HepG2 (cell line): ENCODE data around the gene CLASP2. TPM values are rescaled to one million over a fixed set of nuclear protein-coding genes. Genes with fewer than 3 reads are reported as not detected.

Experiments used
- ATAC-seq: fragments of 200-7000 bp; cut with Tn5 transposase; 3 replicates; pipeline ENCODE4 v1.9.1; 2020; ENCODE audit warnings: mild to moderate bottlenecking, moderate library complexity
- BruUV-seq: library from RNA; stranded (reverse); fragments of 400-500 nt; replicated peaks from 2 replicates; lab custom pipeline; 2021; lab: Mats Ljungman, UMichigan
- CTCF ChIA-PET: fragments of 300-600 bp; formaldehyde crosslinking; extraction: SDS; loops from one replicate; lab custom pipeline; 2021; ENCODE audit warnings: low total read pairs, inconsistent platforms, low intra/inter-chr PET ratio; lab: Yijun Ruan, JAX
- POLR2A ChIA-PET: fragments of 350-600 bp; sonication (Branson Sonifier 250); formaldehyde crosslinking; loops from one replicate; lab custom pipeline; 2020; ENCODE audit warnings: antibody characterized with exemption, inconsistent platforms; lab: Yijun Ruan, JAX
- DNase-seq: peaks from one replicate; pipeline ENCODE4 v3.0.0-alpha.2; 2015; ENCODE audit warnings: low spot score
- FAIRE-seq: peaks from 3 replicates; lab custom pipeline; 2011; peaks lifted over from hg19 to GRCh38; lab: Jason Lieb, UNC
- H2AFZ ChIP-seq: one replicate; pipeline ENCODE4 v1.6.1; 2011; ENCODE audit warnings: low read length, inconsistent platforms
- H3K27ac ChIP-seq: fragments of 300-600 bp; 3 replicates; pipeline ENCODE4 v1.8.0; 2011; ENCODE audit warnings: mixed run types, mild to moderate bottlenecking, mixed read lengths, low read length, inconsistent platforms; ENCODE audit not compliant: insufficient read depth; ENCODE audit errors: extremely low read length
- H3K27me3 ChIP-seq, 2 experiments: fragments of 200-600 bp in 1 of 2; 2 replicates in 1 of 2; 3 replicates in 1 of 2; pipeline versions ENCODE4 v1.6.0 to v1.8.0; 2011; ENCODE audit warnings: low read length in 2 of 2, mild to moderate bottlenecking in 2 of 2, moderate library complexity in 2 of 2, inconsistent platforms in 1 of 2; ENCODE audit not compliant: insufficient read depth in 2 of 2, control insufficient read depth in 1 of 2
- H3K36me3 ChIP-seq, 2 experiments: fragments of 200-600 bp in 1 of 2; replicated peaks in 1 of 2; 2 replicates in 1 of 2; 3 replicates in 1 of 2; pipeline versions ENCODE4 v1.5.1 to v1.8.0; 2011; ENCODE audit warnings: low read length in 2 of 2, inconsistent platforms in 1 of 2; ENCODE audit not compliant: insufficient read depth in 2 of 2, control insufficient read depth in 1 of 2
- H3K4me1 ChIP-seq: 2 replicates; pipeline ENCODE4 v1.5.1; 2012; ENCODE audit warnings: low read length, inconsistent platforms; ENCODE audit not compliant: insufficient read depth
- H3K4me2 ChIP-seq: 2 replicates; pipeline ENCODE4 v1.6.0; 2011; ENCODE audit warnings: low read depth, low read length, inconsistent platforms
- H3K4me3 ChIP-seq, 3 experiments: fragments of 200-600 bp in 1 of 3; sonication (generic), shearing (Covaris generic) in 1 of 3; replicated peaks in 1 of 3; 2 replicates each; pipeline ENCODE4 v1.5.1; 2011 to 2016; ENCODE audit warnings: low read length in 3 of 3, inconsistent platforms in 2 of 3, low read depth in 2 of 3, mild to moderate bottlenecking in 2 of 3, control low read depth in 1 of 3, mixed read lengths in 1 of 3; ENCODE audit not compliant: insufficient read depth in 1 of 3
- H3K79me2 ChIP-seq: one replicate; pipeline ENCODE4 v1.6.1; 2011; ENCODE audit warnings: low read length, inconsistent platforms; ENCODE audit not compliant: insufficient read depth
- H3K9ac ChIP-seq: 2 replicates; pipeline ENCODE4 v1.6.0; 2011; ENCODE audit warnings: mild to moderate bottlenecking, low read depth, low read length, inconsistent platforms; ENCODE audit not compliant: insufficient read depth
- H3K9me3 ChIP-seq: 2 replicates; pipeline ENCODE4 v1.5.1; 2012; ENCODE audit warnings: mild to moderate bottlenecking, low read length
- H4K20me1 ChIP-seq: 2 replicates; pipeline ENCODE4 v1.6.0; 2011; ENCODE audit warnings: inconsistent platforms, mild to moderate bottlenecking, low read length, moderate library complexity; ENCODE audit not compliant: insufficient read depth
- EP300 ChIP-seq, 3 experiments: sonication (generic) in 1 of 3; formaldehyde crosslinking in 1 of 3; IDR thresholded peaks; 2 replicates each; pipeline versions ENCODE4 v1.5.1 to v1.6.1; 2011 to 2020; ENCODE audit warnings: low read depth in 2 of 3, low read length in 2 of 3, borderline replicate concordance in 1 of 3, improper control_type of control experiment in 1 of 3, mild to moderate bottlenecking in 1 of 3, missing genetic modification reagents in 1 of 3, moderate library complexity in 1 of 3
- IRF2 ChIP-seq: IDR thresholded peaks from 2 replicates; pipeline ENCODE4 v1.6.1; 2018; ENCODE audit warnings: missing genetic modification reagents, missing compliant biosample characterization
- RFX3 ChIP-seq: IDR thresholded peaks from 2 replicates; pipeline ENCODE4 v1.6.1; 2016; ENCODE audit warnings: missing biosample characterization, missing genetic modification reagents
- WIZ ChIP-seq: sonication (generic); formaldehyde crosslinking; IDR thresholded peaks from 2 replicates; pipeline ENCODE4 v1.5.1; 2020; ENCODE audit warnings: mild to moderate bottlenecking, missing genetic modification reagents
- ZNF180 ChIP-seq: sonication (generic); formaldehyde crosslinking; IDR thresholded peaks from 2 replicates; pipeline ENCODE4 v1.4.0; 2020; ENCODE audit warnings: low read depth, missing genetic modification reagents, borderline replicate concordance
- ZNF484 ChIP-seq: sonication (generic); formaldehyde crosslinking; IDR thresholded peaks from 2 replicates; pipeline ENCODE4 v1.5.1; 2020; ENCODE audit warnings: mild to moderate bottlenecking, low read depth, missing genetic modification reagents, borderline replicate concordance
- ZNF746 ChIP-seq: sonication (generic); formaldehyde crosslinking; IDR thresholded peaks from 2 replicates; pipeline ENCODE4 v1.8.0; 2022; ENCODE audit warnings: mild to moderate bottlenecking, missing genetic modification reagents
- ZNF766 ChIP-seq: sonication (generic); formaldehyde crosslinking; IDR thresholded peaks from 2 replicates; pipeline ENCODE4 v1.5.0; 2020; ENCODE audit warnings: missing genetic modification reagents, borderline replicate concordance
- ZNF781 ChIP-seq: sonication (generic); formaldehyde crosslinking; IDR thresholded peaks from 2 replicates; pipeline ENCODE4 v1.5.1; 2020; ENCODE audit warnings: borderline replicate concordance, mild to moderate bottlenecking, missing genetic modification reagents; ENCODE audit errors: not compliant biosample characterization
- WGBS: methylation state at CpG from one replicate; pipeline ENCODE4 v1.1.6; 2017; ENCODE audit warnings: low lambda C conversion rate; 5-methylcytosine and 5-hydroxymethylcytosine counted together
- in situ Hi-C: cut with HindIII; loops from 2 replicates; pipeline ENCODE4 v1.10.0; 2017; ENCODE audit warnings: low pct_unique_long_range_greater_than_20kb; ENCODE audit not compliant: extremely low pct_ligation_motif_present
- intact Hi-C: fragments of 100-400 bp; cut with micrococcal nuclease; formaldehyde crosslinking; loops from one replicate; pipeline ENCODE4 v1.10.0; 2022; ENCODE audit not compliant: unreplicated experiment
- polyA plus RNA-seq, 8 experiments: library from polyadenylated mRNA; depleted of rRNA in 3 of 8; stranded (reverse) in 7 of 8; unstranded in 1 of 8; fragments of >200 nt; fragmentation: Illumina TruSeq in 4 of 8; extraction: Trizol in 4 of 8; gene quantifications; 2 replicates each; pipeline versions ENCODE4 v1.2.1 to v1.2.3, GENCODE V29; 2011 to 2016; ENCODE audit warnings: low read depth in 4 of 8, missing spikeins in 1 of 8, mixed read lengths in 1 of 8; ENCODE audit not compliant: insufficient read depth in 1 of 8
- total RNA-seq, 5 experiments: library from RNA; depleted of rRNA; stranded (reverse); fragments of >200 nt; fragmentation: Illumina TruSeq; extraction: Trizol; gene quantifications; 2 replicates each; pipeline ENCODE4 v1.2.3, GENCODE V29; 2016; ENCODE audit warnings: low read depth in 1 of 5
- TF ChIP-seq, protein P1 (sequence below): IDR thresholded peaks from 2 replicates; pipeline ENCODE4 v1.6.1; 2016; ENCODE audit warnings: control low read depth
- TF ChIP-seq, protein P2 (sequence below): sonication (generic); formaldehyde crosslinking; IDR thresholded peaks from 2 replicates; pipeline ENCODE4 v1.9.0; 2021; ENCODE audit warnings: missing genetic modification reagents, mild to moderate bottlenecking, borderline replicate concordance
- TF ChIP-seq, protein P3 (sequence below): sonication (generic); formaldehyde crosslinking; IDR thresholded peaks from 2 replicates; pipeline ENCODE4 v1.5.0; 2020; ENCODE audit warnings: missing genetic modification reagents

Gene CLASP2
- total and polyA plus RNA-seq, 2 of the 13 experiments (the other 11 are each of a cell fraction or from before 2014, with no cell fraction given), result 15.7 to 34.8 TPM

DNA sequence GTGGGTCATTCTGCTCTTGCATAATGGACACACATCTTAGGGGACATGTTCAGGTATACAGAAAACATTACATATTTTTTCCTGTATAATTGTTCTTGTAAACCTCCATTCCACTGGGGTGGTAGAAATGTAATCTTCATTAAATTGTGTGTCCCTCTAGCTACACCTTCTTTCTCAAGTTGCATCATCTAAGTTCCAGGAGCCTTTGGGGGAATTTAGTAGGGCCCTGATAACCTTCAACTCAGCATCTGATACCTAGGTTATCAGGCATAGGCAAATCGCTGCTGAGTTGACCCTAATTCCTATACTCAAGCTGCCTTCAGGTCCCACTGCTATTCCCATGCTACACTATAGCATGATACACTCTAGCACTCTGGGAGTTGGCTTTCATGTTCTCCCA is 19.1 kb upstream of the CLASP2 start:
- no peak overlapping the region for H3K4me3 ChIP-seq
- FAIRE-seq (no peak), ATAC-seq (no peak)
- no peak overlapping the region for H3K4me2 ChIP-seq
- POLR2A ChIA-PET, result no interaction called here
- BruUV-seq, result no TSS peak
- H3K27me3 ChIP-seq, result 0 out of 5 replicates have a peak, but pooled peaks cover 0 to 5% of the 10 kb centered on the region in 2 experiments
- no peaks in the 10 kb centered on the region for H3K79me2 ChIP-seq
- H3K36me3 ChIP-seq, result no peaks in the 10 kb centered on the region
- TF ChIP-seq, protein P1, sequence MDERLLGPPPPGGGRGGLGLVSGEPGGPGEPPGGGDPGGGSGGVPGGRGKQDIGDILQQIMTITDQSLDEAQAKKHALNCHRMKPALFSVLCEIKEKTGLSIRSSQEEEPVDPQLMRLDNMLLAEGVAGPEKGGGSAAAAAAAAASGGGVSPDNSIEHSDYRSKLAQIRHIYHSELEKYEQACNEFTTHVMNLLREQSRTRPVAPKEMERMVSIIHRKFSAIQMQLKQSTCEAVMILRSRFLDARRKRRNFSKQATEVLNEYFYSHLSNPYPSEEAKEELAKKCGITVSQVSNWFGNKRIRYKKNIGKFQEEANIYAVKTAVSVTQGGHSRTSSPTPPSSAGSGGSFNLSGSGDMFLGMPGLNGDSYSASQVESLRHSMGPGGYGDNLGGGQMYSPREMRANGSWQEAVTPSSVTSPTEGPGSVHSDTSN (CRISPR knock-in tag), result no peak
- TF ChIP-seq IRF2 (CRISPR knock-in tag) (no peak), WIZ (CRISPR knock-in tag) (no peak), EP300 (IDR thresholded peaks at IDR 0.05; ENCODE audit: low read depth in 2 of 2, low read length in 2 of 2) (no peak), EP300 (CRISPR knock-in tag; IDR thresholded peaks at IDR 0.05; ENCODE audit: borderline replicate concordance) (no peak), RFX3 (CRISPR knock-in tag) (no peak), ZNF766 (CRISPR knock-in tag) (no peak), ZNF484 (no peak), ZNF746 (CRISPR knock-in tag) (no peak), ZNF180 (no peak), ZNF781 (CRISPR knock-in tag) (no peak)
- TF ChIP-seq, protein P2, sequence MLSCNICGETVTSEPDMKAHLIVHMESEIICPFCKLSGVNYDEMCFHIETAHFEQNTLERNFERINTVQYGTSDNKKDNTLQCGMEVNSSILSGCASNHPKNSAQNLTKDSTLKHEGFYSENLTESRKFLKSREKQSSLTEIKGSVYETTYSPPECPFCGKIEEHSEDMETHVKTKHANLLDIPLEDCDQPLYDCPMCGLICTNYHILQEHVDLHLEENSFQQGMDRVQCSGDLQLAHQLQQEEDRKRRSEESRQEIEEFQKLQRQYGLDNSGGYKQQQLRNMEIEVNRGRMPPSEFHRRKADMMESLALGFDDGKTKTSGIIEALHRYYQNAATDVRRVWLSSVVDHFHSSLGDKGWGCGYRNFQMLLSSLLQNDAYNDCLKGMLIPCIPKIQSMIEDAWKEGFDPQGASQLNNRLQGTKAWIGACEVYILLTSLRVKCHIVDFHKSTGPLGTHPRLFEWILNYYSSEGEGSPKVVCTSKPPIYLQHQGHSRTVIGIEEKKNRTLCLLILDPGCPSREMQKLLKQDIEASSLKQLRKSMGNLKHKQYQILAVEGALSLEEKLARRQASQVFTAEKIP (CRISPR knock-in tag), result no peak
- TF ChIP-seq, protein P3, sequence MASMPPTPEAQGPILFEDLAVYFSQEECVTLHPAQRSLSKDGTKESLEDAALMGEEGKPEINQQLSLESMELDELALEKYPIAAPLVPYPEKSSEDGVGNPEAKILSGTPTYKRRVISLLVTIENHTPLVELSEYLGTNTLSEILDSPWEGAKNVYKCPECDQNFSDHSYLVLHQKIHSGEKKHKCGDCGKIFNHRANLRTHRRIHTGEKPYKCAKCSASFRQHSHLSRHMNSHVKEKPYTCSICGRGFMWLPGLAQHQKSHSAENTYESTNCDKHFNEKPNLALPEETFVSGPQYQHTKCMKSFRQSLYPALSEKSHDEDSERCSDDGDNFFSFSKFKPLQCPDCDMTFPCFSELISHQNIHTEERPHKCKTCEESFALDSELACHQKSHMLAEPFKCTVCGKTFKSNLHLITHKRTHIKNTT (CRISPR knock-in tag), result no peak
- TF ChIP-seq, all 625 proteins: peak for 0
- no peaks in the 10 kb centered on the region for H3K4me1 ChIP-seq
- H4K20me1 ChIP-seq, result no peaks in the 10 kb centered on the region
- in situ Hi-C loops (no loop called here), intact Hi-C loops (no loop called here)
- no peak overlapping the region for H3K9ac ChIP-seq
- no peak overlapping the region for H3K27ac ChIP-seq
- H3K9me3 ChIP-seq, result peaks cover 6% of the 10 kb centered on the region; the same call in 1 of the 2 replicates
- 0% methylated on average over 1 of the region's 1 CpG for WGBS
- no peak overlapping the region for H2AFZ ChIP-seq
- CTCF ChIA-PET, result no interaction called here
- DNase-seq, result no peak
